Upper lobe of left lung (tissue), 6 donors: ENCODE data around the gene USB1. TPM values are rescaled to one million over a fixed set of nuclear protein-coding genes. Genes with fewer than 3 reads are reported as not detected.

Experiments used
- ATAC-seq, 2 donors: fragments of 200-7000 bp; cut with Tn5 transposase; one replicate each; pipeline ENCODE4 v1.9.1; 2022; ENCODE audit warnings: mild to moderate bottlenecking in 2 of 2, moderate library complexity in 2 of 2; ENCODE audit not compliant: low FRiP score in 2 of 2
- DNase-seq, 2 donors: peaks; one replicate each; pipeline ENCODE4 v3.0.0-alpha.2; 2019 to 2020
- H3K27ac ChIP-seq, 4 donors: fragments of 200-600 bp; sonication (generic); one replicate each; pipeline ENCODE4 v1.5.1; 2016 to 2019
- H3K27me3 ChIP-seq, 4 donors: fragments of 200-600 bp; sonication (generic); one replicate each; pipeline ENCODE4 v1.5.1; 2017 to 2019
- H3K36me3 ChIP-seq, 4 donors: fragments of 200-600 bp; sonication (generic); one replicate each; pipeline ENCODE4 v1.5.1; 2016 to 2019
- H3K4me1 ChIP-seq, 4 donors: fragments of 200-600 bp; sonication (generic); one replicate each; pipeline ENCODE4 v1.5.1; 2018 to 2019
- H3K4me3 ChIP-seq, 4 donors: fragments of 200-600 bp; sonication (generic); one replicate each; pipeline ENCODE4 v1.5.1; 2017 to 2019; ENCODE audit warnings: mild to moderate bottlenecking in 2 of 4, moderate library complexity in 1 of 4
- H3K9me3 ChIP-seq, 4 donors: fragments of 200-600 bp; sonication (generic); one replicate each; pipeline ENCODE4 v1.5.1; 2018 to 2019
- EP300 ChIP-seq, 4 donors: sonication (generic); formaldehyde crosslinking; IDR thresholded peaks; one replicate each; pipeline ENCODE4 v1.5.1; 2017; ENCODE audit warnings: antibody characterized with exemption in 4 of 4, control low read depth in 2 of 4
- POLR2A ChIP-seq, 4 donors: fragments of 450-650 bp; IDR thresholded peaks; one replicate each; pipeline ENCODE4 v1.5.1; 2016 to 2017; ENCODE audit warnings: antibody characterized with exemption in 4 of 4, mild to moderate bottlenecking in 2 of 4
- POLR2AphosphoS5 ChIP-seq, 2 donors: sonication (generic); formaldehyde crosslinking; IDR thresholded peaks; one replicate each; pipeline ENCODE4 v1.5.1; 2017; ENCODE audit warnings: antibody characterized with exemption in 2 of 2
- WGBS, 2 donors: methylation state at CpG; one replicate each; pipeline ENCODE4 v1.1.5; 2017 to 2018; 5-methylcytosine and 5-hydroxymethylcytosine counted together
- total RNA-seq, 6 donors: library from RNA; depleted of rRNA in 4 of 6; stranded (reverse); fragments of >200 nt in 4 of 6; gene quantifications; one replicate each; pipeline versions ENCODE4 v1.1.0 to v1.2.1, GENCODE V29; 2016 to 2021
- TF ChIP-seq, protein P1 (sequence below), 6 experiments: fragments of 450-650 bp in 4 of 6; fragments of 200-600 bp in 2 of 6; sonication (generic) in 2 of 6; IDR thresholded peaks; one replicate each; pipeline ENCODE4 v1.5.1; 2016 to 2019; ENCODE audit warnings: antibody characterized with exemption in 6 of 6
- donor health status: DM: no; HTN: no; CAD: no; lungs with moderate emphysema.
- donor health status: DM: no; HTN: yes; CAD: no; lungs with severe emphysema.

The USB1 gene
- total RNA-seq, 6 donors from 2014 or later: 32.7 to 55.5 (median 46.5) TPM

DNA sequence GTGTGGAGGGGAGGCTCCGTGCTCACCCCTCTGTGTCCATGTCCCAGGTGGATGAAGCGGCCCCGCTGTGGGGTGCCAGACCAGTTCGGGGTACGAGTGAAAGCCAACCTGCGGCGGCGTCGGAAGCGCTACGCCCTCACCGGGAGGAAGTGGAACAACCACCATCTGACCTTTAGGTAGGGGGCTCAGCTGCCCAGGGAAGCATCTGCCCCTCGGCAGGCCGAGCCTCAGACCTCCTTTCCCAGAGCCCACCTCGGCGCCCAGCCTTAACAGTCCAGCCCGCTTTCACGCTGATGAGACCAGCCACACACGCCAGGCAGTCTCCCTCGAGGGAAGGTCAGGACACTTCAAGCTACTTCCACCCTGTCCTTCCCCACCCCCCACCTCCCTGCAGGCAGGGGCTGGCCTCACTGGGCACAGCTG lies 37.0 kb downstream of the USB1 start:
- DNase-seq (peak in 1 of 2 donors; percentile 74), ATAC-seq (no peak)
- TF ChIP-seq, protein P1, sequence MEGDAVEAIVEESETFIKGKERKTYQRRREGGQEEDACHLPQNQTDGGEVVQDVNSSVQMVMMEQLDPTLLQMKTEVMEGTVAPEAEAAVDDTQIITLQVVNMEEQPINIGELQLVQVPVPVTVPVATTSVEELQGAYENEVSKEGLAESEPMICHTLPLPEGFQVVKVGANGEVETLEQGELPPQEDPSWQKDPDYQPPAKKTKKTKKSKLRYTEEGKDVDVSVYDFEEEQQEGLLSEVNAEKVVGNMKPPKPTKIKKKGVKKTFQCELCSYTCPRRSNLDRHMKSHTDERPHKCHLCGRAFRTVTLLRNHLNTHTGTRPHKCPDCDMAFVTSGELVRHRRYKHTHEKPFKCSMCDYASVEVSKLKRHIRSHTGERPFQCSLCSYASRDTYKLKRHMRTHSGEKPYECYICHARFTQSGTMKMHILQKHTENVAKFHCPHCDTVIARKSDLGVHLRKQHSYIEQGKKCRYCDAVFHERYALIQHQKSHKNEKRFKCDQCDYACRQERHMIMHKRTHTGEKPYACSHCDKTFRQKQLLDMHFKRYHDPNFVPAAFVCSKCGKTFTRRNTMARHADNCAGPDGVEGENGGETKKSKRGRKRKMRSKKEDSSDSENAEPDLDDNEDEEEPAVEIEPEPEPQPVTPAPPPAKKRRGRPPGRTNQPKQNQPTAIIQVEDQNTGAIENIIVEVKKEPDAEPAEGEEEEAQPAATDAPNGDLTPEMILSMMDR (IDR thresholded peaks at IDR 0.05): no peak
- TF ChIP-seq POLR2AphosphoS5 (IDR thresholded peaks at IDR 0.05) (no peak), EP300 (IDR thresholded peaks at IDR 0.05) (no peak), POLR2A (IDR thresholded peaks at IDR 0.05) (no peak)
- H3K36me3 ChIP-seq: peaks cover 0 to 44% (median 24%) of the 10 kb centered on the region in 4 donors
- no peak overlapping the region for H3K27ac ChIP-seq
- H3K4me1 ChIP-seq: peaks cover 1 to 20% (median 5%) of the 10 kb centered on the region in 4 donors
- H3K27me3 ChIP-seq: no peaks in the 10 kb centered on the region
- no peaks in the 10 kb centered on the region for H3K9me3 ChIP-seq
- no peak overlapping the region for H3K4me3 ChIP-seq
- WGBS, 2 donors: 92 to 95% methylated on average over 17 to 20 of the region's 20 CpGs

DNA sequence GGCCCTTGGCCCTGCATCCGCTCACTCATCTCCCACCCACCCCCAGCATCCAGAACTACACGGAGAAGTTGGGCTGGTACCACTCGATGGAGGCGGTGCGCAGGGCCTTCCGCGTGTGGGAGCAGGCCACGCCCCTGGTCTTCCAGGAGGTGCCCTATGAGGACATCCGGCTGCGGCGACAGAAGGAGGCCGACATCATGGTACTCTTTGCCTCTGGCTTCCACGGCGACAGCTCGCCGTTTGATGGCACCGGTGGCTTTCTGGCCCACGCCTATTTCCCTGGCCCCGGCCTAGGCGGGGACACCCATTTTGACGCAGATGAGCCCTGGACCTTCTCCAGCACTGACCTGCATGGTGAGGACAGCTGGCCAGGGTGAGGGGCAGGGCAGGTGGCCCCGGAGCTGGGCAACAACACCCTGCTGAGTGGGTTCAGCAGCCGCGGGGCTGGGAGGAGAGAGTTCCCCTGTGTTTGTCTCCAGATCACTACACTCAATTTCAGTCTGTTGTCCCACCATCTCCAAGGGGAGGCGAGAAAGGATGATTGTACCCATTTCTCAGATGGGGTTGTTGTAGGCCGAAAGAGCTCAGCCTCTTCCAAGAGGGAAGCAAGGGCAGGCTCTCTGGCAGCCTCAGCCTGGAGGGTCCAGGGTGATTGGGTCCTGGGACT lies 38.8 kb downstream of the USB1 start:
- Histone ChIP-seq H3K36me3 (peaks cover 0 to 58% (median 33%) of the 10 kb centered on the region in 4 donors), H3K27ac (no peak overlapping the region), H3K9me3 (no peaks in the 10 kb centered on the region), H3K4me1 (peaks cover 0 to 2% (median 0%) of the 10 kb centered on the region in 4 donors), H3K27me3 (no peaks in the 10 kb centered on the region), H3K4me3 (no peak overlapping the region)
- 93% methylated on average over 18 to 22 of the region's 26 CpGs for WGBS, 2 donors
- peak in 1 of 2 donors; percentile 69 for DNase-seq
- ATAC-seq: no peak
- TF ChIP-seq POLR2A (IDR thresholded peaks at IDR 0.05) (no peak), EP300 (IDR thresholded peaks at IDR 0.05) (no peak), POLR2AphosphoS5 (IDR thresholded peaks at IDR 0.05) (no peak)
- TF ChIP-seq, protein P1 (IDR thresholded peaks at IDR 0.05): no peak

DNA sequence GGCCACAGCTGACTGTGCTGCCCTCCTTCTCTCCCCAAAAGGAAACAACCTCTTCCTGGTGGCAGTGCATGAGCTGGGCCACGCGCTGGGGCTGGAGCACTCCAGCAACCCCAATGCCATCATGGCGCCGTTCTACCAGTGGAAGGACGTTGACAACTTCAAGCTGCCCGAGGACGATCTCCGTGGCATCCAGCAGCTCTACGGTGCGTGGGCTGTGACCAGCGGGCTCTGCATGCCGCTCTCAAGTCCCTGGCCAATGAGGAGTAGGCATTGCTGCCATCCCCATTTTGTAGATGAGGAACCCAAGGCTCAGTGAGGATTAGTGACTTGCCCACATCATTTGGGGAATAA lies 39.3 kb downstream of the USB1 start:
- peaks cover 0 to 63% (median 33%) of the 10 kb centered on the region in 4 donors for H3K36me3 ChIP-seq
- no peak for TF ChIP-seq POLR2AphosphoS5 (IDR thresholded peaks at IDR 0.05)
- no peak for TF ChIP-seq EP300 (IDR thresholded peaks at IDR 0.05)
- WGBS, 2 donors: 94 to 96% methylated on average over 3 to 9 of the region's 12 CpGs
- ATAC-seq (no peak), DNase-seq (peak in 1 of 2 donors; percentile 43)
- no peaks in the 10 kb centered on the region for H3K27me3 ChIP-seq
- no peak overlapping the region for H3K27ac ChIP-seq
- no peaks in the 10 kb centered on the region for H3K9me3 ChIP-seq
- no peaks in the 10 kb centered on the region for H3K4me1 ChIP-seq
- H3K4me3 ChIP-seq: no peak overlapping the region

DNA sequence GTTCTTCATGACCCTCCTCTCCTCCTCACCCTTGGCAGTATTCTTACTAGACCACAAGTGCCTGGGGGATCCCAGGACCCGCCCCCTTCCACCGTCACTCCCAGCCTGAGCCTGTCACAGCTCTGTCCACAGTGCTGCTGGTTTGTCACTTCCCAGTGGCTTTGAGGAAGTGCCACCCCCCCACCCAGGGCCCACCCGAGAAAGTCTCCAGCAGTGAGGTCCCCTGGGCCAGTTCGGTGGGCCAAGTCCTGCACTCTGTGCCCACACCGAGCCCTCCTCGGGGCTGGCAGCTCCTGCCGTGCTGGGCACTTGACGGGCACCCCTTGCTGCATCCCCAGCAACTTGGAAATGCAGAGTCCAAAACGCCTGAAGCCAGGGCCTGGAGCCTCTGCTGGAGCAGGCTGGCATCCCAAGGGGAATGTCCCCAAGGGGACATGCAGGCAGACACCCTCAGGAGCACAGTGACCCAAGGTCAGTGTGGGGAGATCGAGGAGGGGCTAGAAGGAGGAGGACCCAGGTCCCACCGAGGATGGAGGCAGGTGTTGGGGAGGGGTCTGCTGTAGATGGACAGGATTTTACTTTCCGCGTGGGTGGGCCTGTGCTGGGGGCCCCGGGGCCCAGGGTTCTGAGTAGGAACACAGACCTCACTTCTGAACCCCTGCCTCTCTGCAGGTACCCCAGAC lies 39.9 kb downstream of the USB1 start:
- no peak overlapping the region for H3K27ac ChIP-seq
- peaks cover 0 to 63% (median 33%) of the 10 kb centered on the region in 4 donors for H3K36me3 ChIP-seq
- H3K9me3 ChIP-seq: no peaks in the 10 kb centered on the region
- DNase-seq: peak in 1 of 2 donors; percentile 44
- no peak for TF ChIP-seq EP300 (IDR thresholded peaks at IDR 0.05)
- TF ChIP-seq POLR2A (IDR thresholded peaks at IDR 0.05): no peak
- TF ChIP-seq, protein P1 (IDR thresholded peaks at IDR 0.05): no peak
- TF ChIP-seq POLR2AphosphoS5 (IDR thresholded peaks at IDR 0.05): no peak
- peaks cover 0 to 1% (median 0%) of the 10 kb centered on the region in 4 donors for H3K4me1 ChIP-seq
- H3K27me3 ChIP-seq: no peaks in the 10 kb centered on the region
- WGBS, 2 donors: 89 to 92% methylated on average over 13 to 14 of the region's 14 CpGs
- no peak overlapping the region for H3K4me3 ChIP-seq
- no peak for ATAC-seq

DNA sequence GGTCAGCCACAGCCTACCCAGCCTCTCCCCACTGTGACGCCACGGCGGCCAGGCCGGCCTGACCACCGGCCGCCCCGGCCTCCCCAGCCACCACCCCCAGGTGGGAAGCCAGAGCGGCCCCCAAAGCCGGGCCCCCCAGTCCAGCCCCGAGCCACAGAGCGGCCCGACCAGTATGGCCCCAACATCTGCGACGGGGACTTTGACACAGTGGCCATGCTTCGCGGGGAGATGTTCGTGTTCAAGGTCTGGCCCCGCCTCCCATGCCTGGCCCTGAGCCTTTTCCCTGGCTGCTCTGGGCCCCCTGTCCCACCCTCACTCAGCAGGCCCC lies 40.4 kb downstream of the USB1 start:
- H3K4me1 ChIP-seq: peaks cover 0 to 6% (median 1%) of the 10 kb centered on the region in 4 donors
- no peak for TF ChIP-seq EP300 (IDR thresholded peaks at IDR 0.05)
- TF ChIP-seq POLR2A (IDR thresholded peaks at IDR 0.05): no peak
- no peak for TF ChIP-seq POLR2AphosphoS5 (IDR thresholded peaks at IDR 0.05)
- TF ChIP-seq, protein P1 (IDR thresholded peaks at IDR 0.05): no peak
- ATAC-seq: no peak

More for the DNA sequence above, 40.4 kb downstream of the USB1 start:
- peak in 1 of 2 donors; percentile 80 for DNase-seq
- Histone ChIP-seq H3K9me3 (no peaks in the 10 kb centered on the region), H3K27ac (no peak overlapping the region), H3K36me3 (peaks cover 0 to 63% (median 33%) of the 10 kb centered on the region in 4 donors), H3K4me3 (no peak overlapping the region), H3K27me3 (no peaks in the 10 kb centered on the region)
- 90% methylated on average over 2 of the region's 18 CpGs; no CpG with 5 or more reads in 1 of the 2 donors for WGBS, 2 donors
